Esophagus squamous epithelium (tissue), 5 donors: ENCODE measurements around the gene PFKL. TPM values are rescaled to one million over a fixed set of nuclear protein-coding genes. Genes with fewer than 3 reads are reported as not detected.

ENCODE experiments used
- DNase-seq: peaks from one replicate; lab custom pipeline; 2025; lab: John Stamatoyannopoulos, UW
- H3K27ac ChIP-seq, 4 donors: fragments of 200-600 bp; sonication (generic); one replicate each; pipeline ENCODE4 v1.5.1; 2016 to 2019; ENCODE audit warnings: mild to moderate bottlenecking in 1 of 4
- H3K27me3 ChIP-seq, 4 donors: fragments of 200-600 bp; sonication (generic); 1 replicate in 3 of 4; 2 replicates in 1 of 4; pipeline versions ENCODE4 v1.5.1 to v1.6.0; 2017 to 2021; ENCODE audit warnings: antibody characterized with exemption in 1 of 4
- H3K36me3 ChIP-seq, 3 donors: fragments of 200-600 bp; sonication (generic); one replicate each; pipeline ENCODE4 v1.5.1; 2016 to 2019
- H3K4me1 ChIP-seq, 3 donors: fragments of 200-600 bp; sonication (generic); one replicate each; pipeline ENCODE4 v1.5.1; 2017 to 2019
- H3K4me3 ChIP-seq, 4 donors: fragments of 200-600 bp; sonication (generic); 1 replicate in 3 of 4; 2 replicates in 1 of 4; pipeline ENCODE4 v1.5.1; 2016 to 2019; ENCODE audit warnings: mild to moderate bottlenecking in 2 of 4, moderate library complexity in 1 of 4
- H3K9me3 ChIP-seq, 3 donors: fragments of 200-600 bp; sonication (generic); one replicate each; pipeline ENCODE4 v1.5.1; 2016 to 2019
- CTCF ChIP-seq, 6 experiments: fragments of 450-650 bp in 4 of 6; fragments of 200-600 bp in 2 of 6; sonication (generic) in 2 of 6; IDR thresholded peaks; one replicate each; pipeline ENCODE4 v1.5.1; 2016 to 2019; ENCODE audit warnings: antibody characterized with exemption in 6 of 6, mild to moderate bottlenecking in 4 of 6, moderate library complexity in 4 of 6
- POLR2A ChIP-seq, 4 donors: fragments of 450-650 bp; IDR thresholded peaks; one replicate each; pipeline ENCODE4 v1.6.1; 2017; ENCODE audit warnings: antibody characterized with exemption in 4 of 4, mild to moderate bottlenecking in 4 of 4, moderate library complexity in 3 of 4
- WGBS, 2 donors: methylation state at CpG; one replicate each; pipeline ENCODE4 v1.1.5; 2018; 5-methylcytosine and 5-hydroxymethylcytosine counted together
- intact Hi-C: fragments of 100-400 bp; cut with DNase I; formaldehyde crosslinking; loops from one replicate; pipeline ENCODE4 v1.15.0; 2022
- total RNA-seq, 4 donors: library from RNA; depleted of rRNA; stranded (reverse); fragments of >200 nt; gene quantifications; one replicate each; pipeline ENCODE4 v1.1.0, GENCODE V29; 2016
- donor health status: DM: yes; HTN: yes; CAD: no.

Gene PFKL
- total RNA-seq, 4 donors from 2014 or later: 81.3 to 135 (median 94.6) TPM

GRCh38 chr21:44310628-44311507 lies 11.0 kb downstream of the PFKL start:
- intact Hi-C loops: no loop called here
- no peak overlapping the region for H3K4me3 ChIP-seq
- H3K27ac ChIP-seq: no peak overlapping the region
- H3K36me3 ChIP-seq: peaks cover 26 to 100% (median 36%) of the 10 kb centered on the region in 3 donors
- H3K9me3 ChIP-seq: no peaks in the 10 kb centered on the region
- no peak for DNase-seq
- peaks cover 0 to 6% (median 0%) of the 10 kb centered on the region in 3 donors for H3K4me1 ChIP-seq
- no peak for TF ChIP-seq POLR2A (IDR thresholded peaks at IDR 0.05)
- no peak for TF ChIP-seq CTCF (IDR thresholded peaks at IDR 0.05)
- 91 to 94% methylated on average over 13 to 16 of the region's 28 CpGs for WGBS, 2 donors
- H3K27me3 ChIP-seq: no peaks in the 10 kb centered on the region

GRCh38 chr21:44312089-44312488 lies 12.2 kb downstream of the PFKL start:
- H3K27ac ChIP-seq: no peak overlapping the region
- H3K4me1 ChIP-seq: no peaks in the 10 kb centered on the region
- H3K9me3 ChIP-seq: no peaks in the 10 kb centered on the region
- no peak for DNase-seq
- peaks cover 25 to 100% (median 29%) of the 10 kb centered on the region in 3 donors for H3K36me3 ChIP-seq
- no peaks in the 10 kb centered on the region for H3K27me3 ChIP-seq
- WGBS, 2 donors: 66% methylated on average over 11 of the region's 22 CpGs; no CpG with 5 or more reads in 1 of the 2 donors
- intact Hi-C loops: no loop called here
- H3K4me3 ChIP-seq: no peak overlapping the region
- TF ChIP-seq CTCF (IDR thresholded peaks at IDR 0.05) (no peak), POLR2A (IDR thresholded peaks at IDR 0.05) (no peak)

GRCh38 chr21:44312716-44313115 lies 12.9 kb downstream of the PFKL start:
- intact Hi-C loops: no loop called here
- Histone ChIP-seq H3K27me3 (no peaks in the 10 kb centered on the region), H3K4me3 (no peak overlapping the region), H3K9me3 (no peaks in the 10 kb centered on the region), H3K4me1 (no peaks in the 10 kb centered on the region), H3K27ac (no peak overlapping the region), H3K36me3 (peaks cover 21 to 100% (median 26%) of the 10 kb centered on the region in 3 donors)
- 100% methylated on average over 1 of the region's 19 CpGs; no CpG with 5 or more reads in 1 of the 2 donors for WGBS, 2 donors
- DNase-seq: no peak
- TF ChIP-seq CTCF (IDR thresholded peaks at IDR 0.05) (no peak), POLR2A (IDR thresholded peaks at IDR 0.05) (no peak)

GRCh38 chr21:44313451-44313850 lies 13.6 kb downstream of the PFKL start:
- intact Hi-C loops: no loop called here
- no peak for TF ChIP-seq CTCF (IDR thresholded peaks at IDR 0.05)
- WGBS, 2 donors: 40 to 80% methylated on average over 1 of the region's 13 CpGs
- no peaks in the 10 kb centered on the region for H3K4me1 ChIP-seq
- no peaks in the 10 kb centered on the region for H3K9me3 ChIP-seq
- H3K4me3 ChIP-seq: no peak overlapping the region
- DNase-seq: no peak
- no peak overlapping the region for H3K27ac ChIP-seq
- peaks cover 21 to 100% (median 27%) of the 10 kb centered on the region in 3 donors for H3K36me3 ChIP-seq
- no peaks in the 10 kb centered on the region for H3K27me3 ChIP-seq

GRCh38 chr21:44314128-44314527 lies 14.3 kb downstream of the PFKL start:
- DNase-seq: no peak
- WGBS, 2 donors: 83 to 92% methylated on average over 3 to 8 of the region's 15 CpGs
- peaks cover 21 to 100% (median 32%) of the 10 kb centered on the region in 3 donors for H3K36me3 ChIP-seq
- no peaks in the 10 kb centered on the region for H3K27me3 ChIP-seq
- no peak overlapping the region for H3K27ac ChIP-seq
- H3K4me1 ChIP-seq: no peaks in the 10 kb centered on the region
- H3K4me3 ChIP-seq: no peak overlapping the region
- intact Hi-C loops: no loop called here
- no peaks in the 10 kb centered on the region for H3K9me3 ChIP-seq
- no peak for TF ChIP-seq CTCF (IDR thresholded peaks at IDR 0.05)
- no peak for TF ChIP-seq POLR2A (IDR thresholded peaks at IDR 0.05)
